NCI-H460 (cell line): ENCODE data around the gene LSM3. TPM values are rescaled to one million over a fixed set of nuclear protein-coding genes. Genes with fewer than 3 reads are reported as not detected.

Source experiments
- DNase-seq: peaks from one replicate; pipeline ENCODE4 v3.0.0-alpha.2; 2016; ENCODE audit warnings: low read depth; ENCODE audit errors: extremely low read depth
- total RNA-seq: library from RNA; depleted of rRNA; stranded (reverse); fragments of >200 nt; shearing (Covaris generic); gene quantifications from 2 replicates; pipeline ENCODE4 v1.2.3, GENCODE V29; 2014

LSM3 gene
- total RNA-seq, 1 experiment from 2014 or later, result 12.9 TPM

- no peak for DNase-seq
These were observed 9.6 kb downstream of the LSM3 start for GRCh38 chr3:14188041-14188754.

GRCh38 chr3:14194865-14195264 is 16.2 kb downstream of the LSM3 start:
- no peak for DNase-seq

GRCh38 chr3:14199641-14200040 is 21.0 kb downstream of the LSM3 start:
- DNase-seq, result no peak

GRCh38 chr3:14200276-14200675 is 21.7 kb downstream of the LSM3 start:
- no peak for DNase-seq

- DNase-seq, result no peak
These were observed 22.2 kb downstream of the LSM3 start for GRCh38 chr3:14200841-14201240.

- DNase-seq, result no peak
These were observed 23.5 kb downstream of the LSM3 start for GRCh38 chr3:14201940-14202684.

- no peak for DNase-seq
These were observed 24.4 kb downstream of the LSM3 start for GRCh38 chr3:14202874-14203520.

GRCh38 chr3:14203521-14204079 is 25.0 kb downstream of the LSM3 start:
- peak; percentile 58 for DNase-seq

GRCh38 chr3:14204515-14205284 is 26.1 kb downstream of the LSM3 start:
- no peak for DNase-seq

GRCh38 chr3:14206548-14207177 is 28.0 kb downstream of the LSM3 start:
- no peak for DNase-seq

GRCh38 chr3:14208168-14208567 is 29.6 kb downstream of the LSM3 start:
- DNase-seq, result no peak

- no peak for DNase-seq
These were observed 30.4 kb downstream of the LSM3 start for GRCh38 chr3:14208977-14209394.

GRCh38 chr3:14209581-14210289 is 31.1 kb downstream of the LSM3 start:
- no peak for DNase-seq

- DNase-seq, result no peak
These were observed 31.7 kb downstream of the LSM3 start for GRCh38 chr3:14210290-14210688.

- no peak for DNase-seq
These were observed 32.4 kb downstream of the LSM3 start for GRCh38 chr3:14210843-14211594.

GRCh38 chr3:14211621-14212020 is 33.0 kb downstream of the LSM3 start:
- no peak for DNase-seq

GRCh38 chr3:14212032-14212431 is 33.4 kb downstream of the LSM3 start:
- DNase-seq, result no peak

GRCh38 chr3:14213066-14213774 is 34.6 kb downstream of the LSM3 start:
- no peak for DNase-seq
